Measurements from ENCODE around the gene B4GALT5.
"Not testable (repeated sequence)": the region's sequence is repeated elsewhere in the genome, so short reads cannot be mapped to it uniquely, and the experiment has no call there.

B4GALT5 gene

GRCh38 chr20:49729780-49730179 is 16.1 kb upstream of the B4GALT5 start:
- no peak for DNase-seq

- peak; percentile 6 for DNase-seq
These were observed 14.5 kb upstream of the B4GALT5 start for GRCh38 chr20:49727894-49728885.

GRCh38 chr20:49727478-49727877 is 13.8 kb upstream of the B4GALT5 start:
- no peak for DNase-seq

- no peak for DNase-seq
These were observed 12.0 kb upstream of the B4GALT5 start for GRCh38 chr20:49725694-49726093.

- not testable (repeated sequence) for DNase-seq
These were observed 11.5 kb upstream of the B4GALT5 start for GRCh38 chr20:49725224-49725606.

- DNase-seq = peak; percentile 52
These were observed 10.9 kb upstream of the B4GALT5 start for GRCh38 chr20:49724408-49725223.

- not testable (repeated sequence) for DNase-seq
These were observed 10.1 kb upstream of the B4GALT5 start for GRCh38 chr20:49723758-49724157.

- not testable (repeated sequence) for DNase-seq
These were observed 7.6 kb upstream of the B4GALT5 start for GRCh38 chr20:49721326-49721725.

GRCh38 chr20:49715466-49715865 is 1.8 kb upstream of the B4GALT5 start:
- no peak for DNase-seq

- DNase-seq = peak; percentile 59
These were observed 504 bp downstream of the B4GALT5 start for GRCh38 chr20:49712996-49713752.

- peak; percentile 15 for DNase-seq
These were observed 1.1 kb downstream of the B4GALT5 start for GRCh38 chr20:49712646-49712995.

- DNase-seq = no peak
These were observed 1.6 kb downstream of the B4GALT5 start for GRCh38 chr20:49712118-49712517.

GRCh38 chr20:49711667-49711987 is 2.1 kb downstream of the B4GALT5 start:
- no peak for DNase-seq

GRCh38 chr20:49710971-49711666 is 2.6 kb downstream of the B4GALT5 start:
- DNase-seq = no peak

- DNase-seq = no peak
These were observed 6.6 kb downstream of the B4GALT5 start for GRCh38 chr20:49707118-49707517.

- DNase-seq = peak; percentile 15
These were observed 7.0 kb downstream of the B4GALT5 start for GRCh38 chr20:49706630-49707091.

- not testable (repeated sequence) for DNase-seq
These were observed 7.8 kb downstream of the B4GALT5 start for GRCh38 chr20:49705893-49706292.

- no peak for DNase-seq
These were observed 8.3 kb downstream of the B4GALT5 start for GRCh38 chr20:49705358-49705757.

GRCh38 chr20:49704932-49705336 is 8.7 kb downstream of the B4GALT5 start:
- DNase-seq = peak; percentile 62

GRCh38 chr20:49701916-49702315 is 11.8 kb downstream of the B4GALT5 start:
- no peak for DNase-seq

- DNase-seq = peak; percentile 64
These were observed 12.4 kb downstream of the B4GALT5 start for GRCh38 chr20:49701241-49701790.

Data from NCI-H69 (cell line).